ENCODE measurements around the gene PANK2.
A peak's percentile ranks its signal among the peaks of the same experiment; 100 is the strongest.

Gene PANK2

GRCh38 chr20:3904224-3904623 lies 15.0 kb downstream of the PANK2 start:
- no peak for TF ChIP-seq MAX (IDR thresholded peaks at IDR 0.05)

GRCh38 chr20:3904857-3905256 lies 15.7 kb downstream of the PANK2 start:
- TF ChIP-seq RAD21 (IDR thresholded peaks at IDR 0.05; ENCODE audit: low read depth), result no peak
- no peak for TF ChIP-seq TAF1 (IDR thresholded peaks at IDR 0.05; ENCODE audit: low read depth)
- no peak for TF ChIP-seq REST (IDR thresholded peaks at IDR 0.05; ENCODE audit: low read depth)
- TF ChIP-seq MAX (IDR thresholded peaks at IDR 0.05), result no peak
- no peak for TF ChIP-seq EP300 (IDR thresholded peaks at IDR 0.05; ENCODE audit: borderline replicate concordance)
- no peak for TF ChIP-seq CEBPB (IDR thresholded peaks at IDR 0.05)
- no peak for TF ChIP-seq YY1 (IDR thresholded peaks at IDR 0.05; ENCODE audit: low read depth)
- TF ChIP-seq CREB1 (IDR thresholded peaks at IDR 0.05; ENCODE audit: low read depth), result no peak
- TF ChIP-seq FOXM1 (IDR thresholded peaks at IDR 0.05; ENCODE audit: borderline replicate concordance, low read depth), result no peak
- no peak for TF ChIP-seq EGR1 (IDR thresholded peaks at IDR 0.05)
- no peak for TF ChIP-seq NFIC (IDR thresholded peaks at IDR 0.05)
- TF ChIP-seq TCF12 (IDR thresholded peaks at IDR 0.05; ENCODE audit: low read depth), result no peak
- TF ChIP-seq USF1 (IDR thresholded peaks at IDR 0.05), result no peak
- TF ChIP-seq TEAD4 (IDR thresholded peaks at IDR 0.05), result no peak
- no peak for TF ChIP-seq ZBTB7A (IDR thresholded peaks at IDR 0.05; ENCODE audit: low read depth)

GRCh38 chr20:3908667-3909066 lies 19.5 kb downstream of the PANK2 start:
- TF ChIP-seq TEAD4 (IDR thresholded peaks at IDR 0.05) (no peak), ZBTB7A (IDR thresholded peaks at IDR 0.05; ENCODE audit: low read depth) (no peak), REST (IDR thresholded peaks at IDR 0.05; ENCODE audit: low read depth) (no peak), RAD21 (IDR thresholded peaks at IDR 0.05; ENCODE audit: low read depth) (no peak), USF1 (IDR thresholded peaks at IDR 0.05) (no peak), NFIC (IDR thresholded peaks at IDR 0.05) (no peak), CEBPB (IDR thresholded peaks at IDR 0.05) (no peak), TAF1 (IDR thresholded peaks at IDR 0.05; ENCODE audit: low read depth) (no peak), FOXM1 (IDR thresholded peaks at IDR 0.05; ENCODE audit: borderline replicate concordance, low read depth) (no peak), MAX (IDR thresholded peaks at IDR 0.05) (no peak), EP300 (IDR thresholded peaks at IDR 0.05; ENCODE audit: borderline replicate concordance) (no peak), YY1 (IDR thresholded peaks at IDR 0.05; ENCODE audit: low read depth) (no peak), EGR1 (IDR thresholded peaks at IDR 0.05) (no peak), CREB1 (IDR thresholded peaks at IDR 0.05; ENCODE audit: low read depth) (no peak), TCF12 (IDR thresholded peaks at IDR 0.05; ENCODE audit: low read depth) (no peak)

- TF ChIP-seq EGR1 (IDR thresholded peaks at IDR 0.05), result no peak
- TF ChIP-seq CREB1 (IDR thresholded peaks at IDR 0.05; ENCODE audit: low read depth), result no peak
These were observed 20.8 kb downstream of the PANK2 start for GRCh38 chr20:3909952-3910366.

- TF ChIP-seq CEBPB (IDR thresholded peaks at IDR 0.05), result no peak
- TF ChIP-seq FOXM1 (IDR thresholded peaks at IDR 0.05; ENCODE audit: borderline replicate concordance, low read depth), result no peak
- no peak for TF ChIP-seq MAX (IDR thresholded peaks at IDR 0.05)
- TF ChIP-seq EP300 (IDR thresholded peaks at IDR 0.05; ENCODE audit: borderline replicate concordance), result no peak
- TF ChIP-seq TCF12 (IDR thresholded peaks at IDR 0.05; ENCODE audit: low read depth), result no peak
- TF ChIP-seq TEAD4 (IDR thresholded peaks at IDR 0.05), result no peak
- no peak for TF ChIP-seq ZBTB7A (IDR thresholded peaks at IDR 0.05; ENCODE audit: low read depth)
- TF ChIP-seq EGR1 (IDR thresholded peaks at IDR 0.05), result no peak
These were observed 21.7 kb downstream of the PANK2 start for GRCh38 chr20:3910853-3911252.

GRCh38 chr20:3911956-3912355 lies 22.8 kb downstream of the PANK2 start:
- TF ChIP-seq CREB1 (IDR thresholded peaks at IDR 0.05; ENCODE audit: low read depth), result no peak
- no peak for TF ChIP-seq CEBPB (IDR thresholded peaks at IDR 0.05)
- peak; percentile 44; the same call in 1 of the 2 replicates for TF ChIP-seq NFIC (IDR thresholded peaks at IDR 0.05)
